SKM-1 (cell line): ENCODE results near the gene ZNF747.
A peak's percentile ranks its signal among the peaks of the same experiment; 100 is the strongest.
"Not testable (repeated sequence)": the region's sequence is repeated elsewhere in the genome, so short reads cannot be mapped to it uniquely, and the experiment has no call there.

ENCODE experiments used
- DNase-seq: peaks from one replicate; lab custom pipeline; 2025; ENCODE audit not compliant: unreplicated experiment; lab: John Stamatoyannopoulos, UW

ZNF747 gene

GRCh38 chr16:30535106-30535776 lies 583 bp upstream of the ZNF747 start:
- no peak for DNase-seq

GRCh38 chr16:30533748-30534367 lies 800 bp downstream of the ZNF747 start:
- DNase-seq = no peak

GRCh38 chr16:30533146-30533522 lies 1.5 kb downstream of the ZNF747 start:
- no peak for DNase-seq

- no peak for DNase-seq
Observed at GRCh38 chr16:30532285-30533145, 2.1 kb downstream of the ZNF747 start.

GRCh38 chr16:30530163-30531037 lies 4.3 kb downstream of the ZNF747 start:
- no peak for DNase-seq

- no peak for DNase-seq
Observed at GRCh38 chr16:30528799-30529457, 5.7 kb downstream of the ZNF747 start.

GRCh38 chr16:30527635-30528178 lies 7.0 kb downstream of the ZNF747 start:
- DNase-seq = peak; percentile 62

GRCh38 chr16:30526823-30527634 lies 7.6 kb downstream of the ZNF747 start:
- peak; percentile 92 for DNase-seq

GRCh38 chr16:30526137-30526822 lies 8.4 kb downstream of the ZNF747 start, which contains the start of gene ZNF768:
Gene ZNF768, minus strand, starts transcription at chr16:30526566. Its CDS starts 153 bp downstream, at chr16:30526413.
- DNase-seq = no peak

GRCh38 chr16:30525844-30526136 lies 8.9 kb downstream of the ZNF747 start:
- no peak for DNase-seq

GRCh38 chr16:30524575-30525568 lies 9.8 kb downstream of the ZNF747 start:
- DNase-seq = no peak

GRCh38 chr16:30523768-30524574 lies 10.7 kb downstream of the ZNF747 start:
- DNase-seq = no peak

GRCh38 chr16:30522702-30523463 lies 11.8 kb downstream of the ZNF747 start:
- not testable (repeated sequence) for DNase-seq

GRCh38 chr16:30521873-30522641 lies 12.6 kb downstream of the ZNF747 start:
- no peak for DNase-seq

GRCh38 chr16:30521476-30521872 lies 13.2 kb downstream of the ZNF747 start:
- no peak for DNase-seq
